ENCODE results near the gene LCA5L. TPM values are rescaled to one million over a fixed set of nuclear protein-coding genes. Genes with fewer than 3 reads are reported as not detected.

LCA5L gene
- total and polyA plus RNA-seq, 2 of the 13 experiments (the other 11 are each of a cell fraction or from before 2014, with no cell fraction given): 0.13 to 0.55 TPM

DNA sequence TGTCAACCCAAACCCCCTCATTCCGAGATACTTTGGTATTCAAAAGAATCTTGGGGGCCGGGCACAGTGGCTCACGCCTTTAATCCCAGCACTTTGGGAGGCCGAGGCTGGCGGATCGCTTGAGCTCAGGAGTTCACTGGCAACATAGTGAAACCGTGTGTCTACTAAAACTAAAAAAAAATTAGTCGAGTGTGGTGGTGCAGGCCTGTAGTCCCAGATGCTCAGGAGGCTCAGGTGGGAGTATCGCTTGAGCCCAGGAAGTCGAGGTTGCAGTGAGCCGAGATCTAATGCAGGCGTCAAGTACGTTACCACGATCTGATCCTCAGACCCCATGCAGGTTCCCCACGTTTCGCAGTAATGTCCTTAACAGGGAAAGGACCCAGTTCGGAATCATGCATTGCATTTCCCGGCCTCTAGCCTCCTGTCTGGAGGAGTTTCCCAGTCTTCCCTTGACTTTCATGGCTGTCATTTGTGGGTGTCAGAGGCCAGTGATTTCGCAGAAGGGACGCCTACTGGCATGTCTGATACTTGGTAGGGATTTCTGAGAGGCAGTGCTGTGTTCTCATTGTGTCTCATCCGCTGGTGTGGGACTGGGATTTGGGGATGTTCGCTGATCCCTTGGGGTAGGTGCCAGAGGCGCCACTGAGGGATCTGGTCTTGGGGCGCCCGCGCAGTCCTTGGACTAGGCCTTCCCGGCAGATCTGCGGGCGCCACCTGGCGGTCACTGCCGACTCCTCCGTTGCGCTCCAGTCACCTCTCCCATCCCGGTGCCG lies 57.4 kb downstream of the LCA5L start (continued):
- TF ChIP-seq, protein P1, sequence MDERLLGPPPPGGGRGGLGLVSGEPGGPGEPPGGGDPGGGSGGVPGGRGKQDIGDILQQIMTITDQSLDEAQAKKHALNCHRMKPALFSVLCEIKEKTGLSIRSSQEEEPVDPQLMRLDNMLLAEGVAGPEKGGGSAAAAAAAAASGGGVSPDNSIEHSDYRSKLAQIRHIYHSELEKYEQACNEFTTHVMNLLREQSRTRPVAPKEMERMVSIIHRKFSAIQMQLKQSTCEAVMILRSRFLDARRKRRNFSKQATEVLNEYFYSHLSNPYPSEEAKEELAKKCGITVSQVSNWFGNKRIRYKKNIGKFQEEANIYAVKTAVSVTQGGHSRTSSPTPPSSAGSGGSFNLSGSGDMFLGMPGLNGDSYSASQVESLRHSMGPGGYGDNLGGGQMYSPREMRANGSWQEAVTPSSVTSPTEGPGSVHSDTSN (CRISPR knock-in tag; IDR thresholded peaks at IDR 0.05): no peak
- TF ChIP-seq AKAP8 (CRISPR knock-in tag; IDR thresholded peaks at IDR 0.05): peak; percentile 34; the same call in 1 of the 2 replicates
- 0 out of 2 replicates have a peak, but pooled peaks have one; percentile 13 for TF ChIP-seq ZNF546 (CRISPR knock-in tag; conservative IDR thresholded peaks at IDR 0.05)
- peak; percentile 24; the same call in 1 of the 2 replicates for TF ChIP-seq ZNF598 (CRISPR knock-in tag; IDR thresholded peaks at IDR 0.05; ENCODE audit: borderline replicate concordance)
- TF ChIP-seq GABPB1 (CRISPR knock-in tag; IDR thresholded peaks at IDR 0.05): peak; percentile 53; the same call in 1 of the 2 replicates
- peak; percentile 59; the same call in 1 of the 2 replicates for TF ChIP-seq ZNF800 (CRISPR knock-in tag; IDR thresholded peaks at IDR 0.05)
- TF ChIP-seq PHF20 (CRISPR knock-in tag; IDR thresholded peaks at IDR 0.05): peak; percentile 34; the same call in 1 of the 2 replicates
- peak; percentile 17; the same call in 1 of the 2 replicates for TF ChIP-seq THAP11 (CRISPR knock-in tag; IDR thresholded peaks at IDR 0.05)
- TF ChIP-seq SP5 (CRISPR knock-in tag; IDR thresholded peaks at IDR 0.05; ENCODE audit: borderline replicate concordance, low read depth): no peak
- TF ChIP-seq ZNF768 (CRISPR knock-in tag; IDR thresholded peaks at IDR 0.05): peak; percentile 75
- TF ChIP-seq ZNF441 (CRISPR knock-in tag; IDR thresholded peaks at IDR 0.05; ENCODE audit: borderline replicate concordance): no peak
- TF ChIP-seq SIN3A (IDR thresholded peaks at IDR 0.05; ENCODE audit: borderline replicate concordance, low read depth, low read length): no peak
- TF ChIP-seq TBX2 (CRISPR knock-in tag; IDR thresholded peaks at IDR 0.05; ENCODE audit: borderline replicate concordance): 0 out of 2 replicates have a peak, but pooled peaks have one; percentile 40
- TF ChIP-seq NFE2 (CRISPR knock-in tag; IDR thresholded peaks at IDR 0.05): no peak
- TF ChIP-seq SNAPC2 (CRISPR knock-in tag; IDR thresholded peaks at IDR 0.05): no peak
- TF ChIP-seq DNMT1 (CRISPR knock-in tag; IDR thresholded peaks at IDR 0.05): peak; percentile 63; the same call in 1 of the 2 replicates
- peak; percentile 27; the same call in 1 of the 2 replicates for TF ChIP-seq MED1 (CRISPR knock-in tag; IDR thresholded peaks at IDR 0.05)
- 0 out of 2 replicates have a peak, but pooled peaks have one; percentile 25 for TF ChIP-seq ZBTB7B (CRISPR knock-in tag; IDR thresholded peaks at IDR 0.05)
- TF ChIP-seq PHF21A (CRISPR knock-in tag; IDR thresholded peaks at IDR 0.05): peak; percentile 53; the same call in 1 of the 2 replicates
- TF ChIP-seq ZNF160 (CRISPR knock-in tag; IDR thresholded peaks at IDR 0.05): no peak
- TF ChIP-seq ZNF703 (CRISPR knock-in tag; IDR thresholded peaks at IDR 0.05; ENCODE audit: borderline replicate concordance): no peak
- no peak for TF ChIP-seq ZNF235 (CRISPR knock-in tag; IDR thresholded peaks at IDR 0.05; ENCODE audit: borderline replicate concordance)
- peak in 1 of 2 experiments; percentile 37; a peak in 1 of 4 replicates for TF ChIP-seq POLR2A (IDR thresholded peaks at IDR 0.05; ENCODE audit: insufficient read depth in 1 of 2, low read depth in 2 of 2, low read length in 2 of 2)
- TF ChIP-seq, protein P2, sequence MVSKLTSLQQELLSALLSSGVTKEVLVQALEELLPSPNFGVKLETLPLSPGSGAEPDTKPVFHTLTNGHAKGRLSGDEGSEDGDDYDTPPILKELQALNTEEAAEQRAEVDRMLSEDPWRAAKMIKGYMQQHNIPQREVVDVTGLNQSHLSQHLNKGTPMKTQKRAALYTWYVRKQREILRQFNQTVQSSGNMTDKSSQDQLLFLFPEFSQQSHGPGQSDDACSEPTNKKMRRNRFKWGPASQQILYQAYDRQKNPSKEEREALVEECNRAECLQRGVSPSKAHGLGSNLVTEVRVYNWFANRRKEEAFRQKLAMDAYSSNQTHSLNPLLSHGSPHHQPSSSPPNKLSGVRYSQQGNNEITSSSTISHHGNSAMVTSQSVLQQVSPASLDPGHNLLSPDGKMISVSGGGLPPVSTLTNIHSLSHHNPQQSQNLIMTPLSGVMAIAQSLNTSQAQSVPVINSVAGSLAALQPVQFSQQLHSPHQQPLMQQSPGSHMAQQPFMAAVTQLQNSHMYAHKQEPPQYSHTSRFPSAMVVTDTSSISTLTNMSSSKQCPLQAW (CRISPR knock-in tag; IDR thresholded peaks at IDR 0.05): 0 out of 2 replicates have a peak, but pooled peaks have one; percentile 12
- TF ChIP-seq ZNF547 (CRISPR knock-in tag; IDR thresholded peaks at IDR 0.05): no peak
- TF ChIP-seq NFYB (CRISPR knock-in tag; IDR thresholded peaks at IDR 0.05): 0 out of 2 replicates have a peak, but pooled peaks have one; percentile 21
